Measurements from ENCODE around the gene GLI3. TPM values are rescaled to one million over a fixed set of nuclear protein-coding genes. Genes with fewer than 3 reads are reported as not detected.

GLI3 gene
- total and polyA plus RNA-seq, 2 of the 4 experiments (the other 2 are of a cell fraction), result 1.3 to 3.9 TPM

DNA sequence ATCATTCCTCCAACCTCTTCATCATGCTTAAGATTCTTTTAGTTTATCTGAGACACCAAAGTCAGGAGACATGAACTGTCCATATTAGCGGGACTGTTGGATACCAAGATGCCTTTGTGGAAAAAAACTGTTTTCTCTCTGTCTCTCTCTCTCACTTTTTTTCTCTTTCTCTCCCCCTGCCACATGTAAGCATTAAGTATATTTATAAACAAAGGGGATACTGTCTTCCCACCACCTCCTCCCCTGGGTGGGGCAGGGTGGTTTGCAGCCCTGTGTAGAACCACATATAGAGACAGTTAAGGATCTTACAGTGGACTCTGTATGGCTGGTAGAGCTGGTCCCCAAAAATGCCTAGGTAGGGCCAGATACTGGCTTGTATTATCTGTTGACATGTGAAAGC lies 101.3 kb downstream of the GLI3 start:
- intact Hi-C loops (cut with micrococcal nuclease), result no loop called here
- no peak overlapping the region for H3K4ac ChIP-seq (ENCODE audit: low read depth, low read length)
- no peak overlapping the region for H2BK15ac ChIP-seq (ENCODE audit: low read depth, low read length)
- CTCF ChIA-PET, result interaction anchor here (0.5 to 0.7 kb wide), 2 partner anchors 34 to 40 kb away, joined by 3 to 9 read pairs; no protein-coding TSS in a partner anchor
- H3K4me3 ChIP-seq (ENCODE audit: insufficient read depth, low read depth, low read length), result no peak overlapping the region
- no peak overlapping the region for H2BK5ac ChIP-seq (ENCODE audit: low read depth, low read length, poor library complexity, severe bottlenecking)
- no peak overlapping the region for H3K23ac ChIP-seq (ENCODE audit: low read depth, low read length)
- H2AK9ac ChIP-seq (replicated peaks; ENCODE audit: low read depth, low read length, poor library complexity), result no peak overlapping the region
- dilution Hi-C loops (cut with HindIII; ENCODE audit: low sequenced_read_pairs, unreplicated experiment), result no loop called here
- no peak for ATAC-seq (ENCODE audit: low read depth)
- H4K8ac ChIP-seq (ENCODE audit: low read depth in 2 of 2, low read length in 2 of 2), result no peak overlapping the region
- H4K20me1 ChIP-seq (ENCODE audit: insufficient read depth, low read length), result peaks cover 11% of the 10 kb centered on the region; the same call in 1 of the 2 replicates
- H3K9me3 ChIP-seq (ENCODE audit: control insufficient read depth, insufficient read depth, low read length), result no peaks in the 10 kb centered on the region; the same call in 1 of the 2 replicates
- H3K4me1 ChIP-seq (ENCODE audit: control insufficient read depth, insufficient read depth, low read length), result peaks cover 5% of the 10 kb centered on the region; the same call in 1 of the 2 replicates
- in situ Hi-C loops (cut with MboI; ENCODE audit: low sequenced_read_pairs), result no loop called here
- H3K56ac ChIP-seq (ENCODE audit: extremely low read depth, insufficient read depth, low read length), result no peak overlapping the region
- H3K27me3 ChIP-seq (ENCODE audit: control insufficient read depth, insufficient read depth, low read length), result no peaks in the 10 kb centered on the region
- peaks cover 14% of the 10 kb centered on the region in 2 experiments for H3K79me1 ChIP-seq (ENCODE audit: low read depth in 1 of 2, low read length in 2 of 2)
- no peak for TF ChIP-seq RCOR1 (IDR thresholded peaks at IDR 0.05; ENCODE audit: insufficient replicate concordance, low read length)
- no peak for TF ChIP-seq MXI1 (IDR thresholded peaks at IDR 0.05; ENCODE audit: borderline replicate concordance, low read depth, low read length)
- TF ChIP-seq ELK1 (IDR thresholded peaks at IDR 0.05; ENCODE audit: borderline replicate concordance, low read depth, low read length), result no peak
- TF ChIP-seq MAFK (IDR thresholded peaks at IDR 0.05; ENCODE audit: low read depth, low read length), result no peak
- no peak for TF ChIP-seq RFX5 (IDR thresholded peaks at IDR 0.05; ENCODE audit: low read depth, low read length)
- no peak for TF ChIP-seq BHLHE40 (IDR thresholded peaks at IDR 0.05; ENCODE audit: low read depth, low read length)
- no peak for TF ChIP-seq USF2 (IDR thresholded peaks at IDR 0.05; ENCODE audit: low read depth, low read length)
- TF ChIP-seq FOS (IDR thresholded peaks at IDR 0.05; ENCODE audit: low read depth, low read length), result no peak
- TF ChIP-seq POLR2A (IDR thresholded peaks at IDR 0.05; ENCODE audit: low read depth, low read length), result no peak
- no peak for TF ChIP-seq SMC3 (IDR thresholded peaks at IDR 0.05; ENCODE audit: low read depth, low read length)
- TF ChIP-seq CEBPB (IDR thresholded peaks at IDR 0.05; ENCODE audit: low read depth, low read length), result no peak
- no peak overlapping the region for H3K4me2 ChIP-seq (ENCODE audit: low read depth, low read length)
- H3K9ac ChIP-seq (ENCODE audit: low read depth, low read length), result no peak overlapping the region
- H3K27ac ChIP-seq (ENCODE audit: insufficient read depth, low read length), result no peak overlapping the region
- H4K91ac ChIP-seq (ENCODE audit: insufficient read depth, low read depth, low read length), result no peak overlapping the region
- no peak overlapping the region for H4K5ac ChIP-seq (ENCODE audit: low read depth, low read length)
- H3K9me1 ChIP-seq (ENCODE audit: insufficient read depth, low read length), result no peaks in the 10 kb centered on the region
- H2AFZ ChIP-seq (replicated peaks; ENCODE audit: low read length, poor library complexity), result no peak overlapping the region
- WGBS, 2 experiments (ENCODE audit: extremely low coverage in 2 of 2, insufficient read length in 1 of 2), result no CpG with 5 or more reads among the region's 1 CpG
- no peak overlapping the region for H3K14ac ChIP-seq (replicated peaks; ENCODE audit: low read depth, low read length)
- H3K36me3 ChIP-seq (ENCODE audit: control insufficient read depth, insufficient read depth, low read length), result peaks cover 1% of the 10 kb centered on the region; the same call in 1 of the 2 replicates
- H3K18ac ChIP-seq (ENCODE audit: low read depth, low read length), result no peak overlapping the region
- BruUV-seq (replicated peaks), result no TSS peak
- no peak overlapping the region for H2BK20ac ChIP-seq (ENCODE audit: low read depth, low read length)
- no peak for DNase-seq
- H2AK5ac ChIP-seq (ENCODE audit: low read depth, low read length), result no peak overlapping the region
- POLR2A ChIA-PET (ENCODE audit: unreplicated experiment), result no interaction called here
- H2BK120ac ChIP-seq (ENCODE audit: low read depth, low read length), result no peak overlapping the region

Measured in IMR-90 (cell line).